Nephron progenitor cell (in vitro differentiated cells): ENCODE measurements around the gene EIF4G1.
A peak's percentile ranks its signal among the peaks of the same experiment; 100 is the strongest.

Experiments used
- DNase-seq: peaks from one replicate; pipeline ENCODE4 v3.0.0; 2021
- H3K27ac Mint-ChIP-seq: 2 replicates; pipeline ENCODE4 v1.8.0; 2021; ENCODE audit warnings: mild to moderate bottlenecking, moderate library complexity, mixed read lengths
- H3K27me3 Mint-ChIP-seq: 2 replicates; pipeline ENCODE4 v1.8.0; 2021; ENCODE audit warnings: mild to moderate bottlenecking, low read depth, mixed read lengths; ENCODE audit not compliant: poor library complexity
- H3K36me3 Mint-ChIP-seq: 2 replicates; pipeline ENCODE4 v1.8.0; 2021; ENCODE audit warnings: low read depth, mixed read lengths
- H3K4me1 Mint-ChIP-seq: 2 replicates; pipeline ENCODE4 v1.8.0; 2021; ENCODE audit warnings: mixed read lengths
- H3K4me3 Mint-ChIP-seq: 2 replicates; pipeline ENCODE4 v1.8.0; 2021; ENCODE audit warnings: mild to moderate bottlenecking, moderate library complexity, mixed read lengths
- H3K9me3 Mint-ChIP-seq: 2 replicates; pipeline ENCODE4 v1.8.0; 2021; ENCODE audit warnings: mild to moderate bottlenecking, moderate library complexity, mixed read lengths
- TF ChIP-seq, protein P1 (sequence below): fragments of 200-600 bp; sonication (generic); IDR thresholded peaks from 2 replicates; pipeline ENCODE4 v1.5.0; 2021; ENCODE audit warnings: antibody characterized with exemption

Gene EIF4G1

DNA sequence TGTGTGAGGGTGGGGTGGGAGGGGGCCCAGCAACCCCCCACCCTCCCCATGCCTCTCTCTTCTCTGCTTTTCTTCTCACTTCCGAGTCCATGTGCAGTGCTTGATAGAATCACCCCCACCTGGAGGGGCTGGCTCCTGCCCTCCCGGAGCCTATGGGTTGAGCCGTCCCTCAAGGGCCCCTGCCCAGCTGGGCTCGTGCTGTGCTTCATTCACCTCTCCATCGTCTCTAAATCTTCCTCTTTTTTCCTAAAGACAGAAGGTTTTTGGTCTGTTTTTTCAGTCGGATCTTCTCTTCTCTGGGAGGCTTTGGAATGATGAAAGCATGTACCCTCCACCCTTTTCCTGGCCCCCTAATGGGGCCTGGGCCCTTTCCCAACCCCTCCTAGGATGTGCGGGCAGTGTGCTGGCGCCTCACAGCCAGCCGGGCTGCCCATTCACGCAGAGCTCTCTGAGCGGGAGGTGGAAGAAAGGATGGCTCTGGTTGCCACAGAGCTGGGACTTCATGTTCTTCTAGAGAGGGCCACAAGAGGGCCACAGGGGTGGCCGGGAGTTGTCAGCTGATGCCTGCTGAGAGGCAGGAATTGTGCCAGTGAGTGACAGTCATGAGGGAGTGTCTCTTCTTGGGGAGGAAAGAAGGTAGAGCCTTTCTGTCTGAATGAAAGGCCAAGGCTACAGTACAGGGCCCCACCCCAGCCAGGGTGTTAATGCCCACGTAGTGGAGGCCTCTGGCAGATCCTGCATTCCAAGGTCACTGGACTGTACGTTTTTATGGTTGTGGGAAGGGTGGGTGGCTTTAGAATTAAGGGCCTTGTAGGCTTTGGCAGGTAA, 31.1 kb downstream of the EIF4G1 start:
- H3K36me3 Mint-ChIP-seq: peaks cover 12% of the 10 kb centered on the region
- DNase-seq: peak; percentile 48
- H3K4me1 Mint-ChIP-seq: peaks cover 11% of the 10 kb centered on the region
- TF ChIP-seq, protein P1, sequence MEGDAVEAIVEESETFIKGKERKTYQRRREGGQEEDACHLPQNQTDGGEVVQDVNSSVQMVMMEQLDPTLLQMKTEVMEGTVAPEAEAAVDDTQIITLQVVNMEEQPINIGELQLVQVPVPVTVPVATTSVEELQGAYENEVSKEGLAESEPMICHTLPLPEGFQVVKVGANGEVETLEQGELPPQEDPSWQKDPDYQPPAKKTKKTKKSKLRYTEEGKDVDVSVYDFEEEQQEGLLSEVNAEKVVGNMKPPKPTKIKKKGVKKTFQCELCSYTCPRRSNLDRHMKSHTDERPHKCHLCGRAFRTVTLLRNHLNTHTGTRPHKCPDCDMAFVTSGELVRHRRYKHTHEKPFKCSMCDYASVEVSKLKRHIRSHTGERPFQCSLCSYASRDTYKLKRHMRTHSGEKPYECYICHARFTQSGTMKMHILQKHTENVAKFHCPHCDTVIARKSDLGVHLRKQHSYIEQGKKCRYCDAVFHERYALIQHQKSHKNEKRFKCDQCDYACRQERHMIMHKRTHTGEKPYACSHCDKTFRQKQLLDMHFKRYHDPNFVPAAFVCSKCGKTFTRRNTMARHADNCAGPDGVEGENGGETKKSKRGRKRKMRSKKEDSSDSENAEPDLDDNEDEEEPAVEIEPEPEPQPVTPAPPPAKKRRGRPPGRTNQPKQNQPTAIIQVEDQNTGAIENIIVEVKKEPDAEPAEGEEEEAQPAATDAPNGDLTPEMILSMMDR: peak; percentile 45
- peak overlapping the region; percentile 58 for H3K4me3 Mint-ChIP-seq
- H3K27me3 Mint-ChIP-seq: peaks cover 4% of the 10 kb centered on the region
- H3K9me3 Mint-ChIP-seq: no peaks in the 10 kb centered on the region
- H3K27ac Mint-ChIP-seq: peak overlapping the region; percentile 58

DNA sequence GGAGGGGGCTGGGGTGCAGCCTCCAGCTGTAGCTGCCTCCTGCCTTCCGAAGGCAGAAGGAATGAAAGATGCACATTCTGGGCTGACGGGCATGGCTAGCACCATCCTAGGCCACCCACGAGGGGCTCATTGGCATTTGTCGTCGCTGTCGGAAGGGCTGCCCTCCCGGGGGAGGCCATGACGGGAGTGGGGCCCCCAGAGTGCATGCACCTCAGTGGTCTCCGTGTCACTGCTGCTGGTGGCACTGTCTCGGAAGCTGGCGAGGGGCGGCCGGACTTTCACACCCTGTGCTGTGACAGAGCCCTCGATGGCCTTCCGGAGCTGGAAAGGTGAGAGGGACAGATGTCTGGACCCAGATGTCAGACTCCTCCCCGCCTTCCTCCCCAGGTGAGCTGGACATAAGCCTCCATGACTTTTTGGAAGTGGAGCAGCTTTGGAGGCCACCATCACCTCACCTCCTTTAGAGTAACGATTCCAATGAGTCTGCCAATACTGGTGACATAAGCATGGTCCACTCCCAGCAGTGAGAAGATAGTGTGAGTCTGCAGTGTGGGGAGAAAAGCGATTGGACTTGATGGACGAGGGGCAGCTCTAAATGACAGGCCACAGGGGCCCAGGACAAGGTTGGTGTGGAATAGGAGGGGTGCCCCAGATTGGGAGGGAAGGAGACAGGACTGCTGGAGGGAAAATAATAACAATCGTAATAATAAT, 32.2 kb downstream of the EIF4G1 start:
- Mint-ChIP-seq H3K9me3 (no peaks in the 10 kb centered on the region), H3K27me3 (peaks cover 4% of the 10 kb centered on the region), H3K27ac (no peak overlapping the region), H3K4me1 (peaks cover 20% of the 10 kb centered on the region), H3K4me3 (no peak overlapping the region), H3K36me3 (peaks cover 17% of the 10 kb centered on the region)
- TF ChIP-seq, protein P1: no peak
- no peak for DNase-seq

DNA sequence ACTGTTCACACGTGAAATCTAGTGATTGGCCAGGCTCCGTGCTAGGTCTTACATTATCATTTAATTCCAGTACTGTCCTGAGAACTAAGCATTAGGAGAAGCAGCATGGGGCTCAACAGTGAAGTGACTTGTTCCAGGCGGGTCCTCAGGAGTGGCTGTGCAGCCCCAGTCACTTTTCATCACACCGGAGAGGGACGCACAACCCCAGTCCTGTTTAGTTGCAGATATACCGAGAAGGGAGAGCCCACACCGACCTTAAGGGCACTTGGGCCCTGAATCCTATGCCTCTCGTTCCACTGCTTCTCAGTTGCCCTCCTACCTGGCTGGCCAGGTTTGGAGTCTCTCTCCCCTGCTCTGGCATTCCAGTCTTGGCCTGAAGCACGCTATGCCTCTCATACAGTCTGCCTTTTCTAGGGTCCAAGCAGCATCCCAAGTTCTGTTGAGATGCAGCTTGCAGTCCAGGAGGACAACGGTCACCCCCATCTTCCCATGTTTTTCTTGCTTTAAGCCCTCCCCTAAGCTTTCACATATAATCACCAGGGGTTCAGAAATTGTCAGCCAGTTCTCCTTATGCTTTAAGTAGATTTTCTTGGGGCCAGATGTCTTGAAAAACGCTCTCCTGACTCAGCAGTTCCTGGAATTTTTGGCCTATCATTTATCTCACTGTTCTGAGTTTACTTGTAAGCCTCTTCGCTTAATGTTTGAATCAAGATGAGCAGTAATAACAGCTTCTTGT, 33.1 kb downstream of the EIF4G1 start:
- TF ChIP-seq, protein P1: no peak
- DNase-seq: no peak
- H3K4me1 Mint-ChIP-seq: peaks cover 28% of the 10 kb centered on the region
- H3K9me3 Mint-ChIP-seq: no peaks in the 10 kb centered on the region
- H3K36me3 Mint-ChIP-seq: peaks cover 15% of the 10 kb centered on the region
- peak overlapping the region; percentile 84 for H3K27ac Mint-ChIP-seq
- H3K4me3 Mint-ChIP-seq: no peak overlapping the region
- H3K27me3 Mint-ChIP-seq: peaks cover 7% of the 10 kb centered on the region

DNA sequence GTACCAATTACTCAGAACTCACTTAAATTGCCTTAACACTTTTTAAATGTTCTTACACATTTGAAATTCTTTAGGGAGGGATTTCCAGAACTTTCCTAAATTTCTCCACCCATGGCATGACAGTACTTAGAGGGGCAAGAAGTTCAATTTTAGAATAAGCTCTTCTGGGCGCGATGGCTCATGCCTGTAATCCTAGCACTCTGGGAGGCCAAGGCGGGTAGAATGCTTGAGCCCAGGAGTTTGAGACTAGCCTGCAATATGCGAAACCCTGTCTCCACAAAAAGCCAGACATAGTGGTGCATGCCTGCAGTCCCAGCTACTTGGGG, 33.6 kb downstream of the EIF4G1 start:
- H3K36me3 Mint-ChIP-seq: peaks cover 12% of the 10 kb centered on the region
- H3K4me1 Mint-ChIP-seq: peaks cover 30% of the 10 kb centered on the region
- H3K4me3 Mint-ChIP-seq: no peak overlapping the region
- H3K9me3 Mint-ChIP-seq: no peaks in the 10 kb centered on the region
- H3K27me3 Mint-ChIP-seq: peaks cover 7% of the 10 kb centered on the region
- TF ChIP-seq, protein P1: no peak
- no peak overlapping the region for H3K27ac Mint-ChIP-seq
- DNase-seq: no peak

DNA sequence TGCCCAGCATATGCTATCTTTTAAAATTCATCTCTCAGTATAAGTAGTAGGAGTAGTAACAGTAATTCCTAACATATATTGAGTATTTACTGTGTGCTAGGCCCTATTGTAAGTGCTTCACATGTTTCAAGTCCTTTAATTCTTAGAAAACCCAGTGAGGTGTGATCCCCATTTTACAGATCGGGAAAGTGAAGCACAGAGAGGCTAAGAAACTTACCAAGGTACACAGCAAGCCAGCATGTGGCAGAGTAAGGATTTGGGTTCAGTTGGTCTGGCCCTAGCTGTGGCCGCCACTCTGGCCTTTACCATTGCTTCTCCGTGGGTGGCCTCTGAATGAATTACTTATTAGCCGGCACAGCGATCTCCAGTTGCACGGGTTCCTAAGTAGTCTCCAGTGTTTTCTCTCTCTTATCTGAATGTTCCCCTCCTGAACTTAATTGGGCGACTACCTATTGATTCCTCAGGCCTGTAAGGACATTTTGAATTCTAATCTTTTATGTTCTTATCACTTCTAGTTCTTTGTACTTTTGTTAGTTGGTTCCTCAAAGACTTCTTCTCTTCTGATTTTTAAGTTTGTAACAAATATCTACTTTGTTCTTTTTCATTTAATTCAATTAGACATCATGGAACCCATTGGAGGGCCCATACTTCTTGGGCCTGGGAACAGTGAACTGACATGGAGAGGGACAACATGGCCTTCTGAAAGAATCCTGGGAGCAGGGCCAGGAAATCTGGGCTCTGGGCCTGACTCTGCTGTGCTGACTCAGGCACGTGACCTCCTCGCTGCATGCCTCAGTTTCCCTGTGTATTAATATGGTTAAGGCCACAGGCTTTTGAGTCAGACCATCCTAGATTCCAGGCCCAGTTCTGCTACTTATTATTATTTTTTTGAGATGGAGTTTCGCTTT, 35.4 kb downstream of the EIF4G1 start:
- H3K9me3 Mint-ChIP-seq: no peaks in the 10 kb centered on the region
- H3K4me1 Mint-ChIP-seq: peaks cover 30% of the 10 kb centered on the region
- TF ChIP-seq, protein P1: no peak
- no peak for DNase-seq
- H3K27ac Mint-ChIP-seq: no peak overlapping the region
- H3K36me3 Mint-ChIP-seq: peaks cover 12% of the 10 kb centered on the region
- H3K27me3 Mint-ChIP-seq: peaks cover 7% of the 10 kb centered on the region
- H3K4me3 Mint-ChIP-seq: no peak overlapping the region
